ENCODE results near the gene TRIO.

DNA sequence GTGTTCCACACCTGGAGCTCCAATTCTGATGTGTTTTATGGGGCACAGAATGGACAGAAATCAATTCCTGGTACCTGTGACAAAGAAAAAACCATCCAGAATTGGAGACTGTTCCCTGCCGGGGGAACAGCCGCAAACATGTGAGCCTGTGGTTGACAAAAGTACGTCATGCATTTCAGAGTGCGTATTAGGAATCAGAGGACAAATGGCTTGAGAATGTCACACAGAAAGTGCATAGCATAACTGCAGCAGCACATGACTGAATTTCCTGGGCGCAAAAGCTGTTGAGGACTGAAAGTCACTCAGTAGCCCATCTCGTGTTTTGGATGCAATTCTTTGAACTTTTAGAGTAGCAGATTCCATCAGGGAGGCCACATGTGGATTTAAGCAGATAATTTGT, 85.1 kb downstream of the TRIO start:
- TF ChIP-seq CTCF (conservative IDR thresholded peaks at IDR 0.05; ENCODE audit: low read depth, low read length) (no peak), EZH2 (IDR thresholded peaks at IDR 0.05; ENCODE audit: low read length, unreplicated experiment) (no peak)
